ENCODE results near the gene CACNG5. TPM values are rescaled to one million over a fixed set of nuclear protein-coding genes. Genes with fewer than 3 reads are reported as not detected.

The CACNG5 gene
- total RNA-seq, 3 donors from 2014 or later (not counting 1 experiment from before 2014, with no cell fraction given): not detected

- no peak for TF ChIP-seq CTCF (IDR thresholded peaks at IDR 0.05)
- intact Hi-C loops (cut with micrococcal nuclease): no loop called here
- no peaks in the 10 kb centered on the region for H3K36me3 ChIP-seq (ENCODE audit: control insufficient read depth, insufficient read depth, low read length)
- H3K27ac Mint-ChIP-seq: no peak overlapping the region
- WGBS (ENCODE audit: insufficient coverage): 73% methylated on average over 1 of the region's 1 CpG
- DNase-seq (no peak), ATAC-seq (no peak)
- no peaks in the 10 kb centered on the region for H3K9me3 Mint-ChIP-seq
- H3K4me3 Mint-ChIP-seq: no peak overlapping the region
- H3K4me1 Mint-ChIP-seq: no peaks in the 10 kb centered on the region
- H3K36me3 Mint-ChIP-seq: no peaks in the 10 kb centered on the region
- no peaks in the 10 kb centered on the region for H3K9me3 ChIP-seq (ENCODE audit: control insufficient read depth, insufficient read depth, low read length)
- H3K4me1 ChIP-seq (ENCODE audit: control insufficient read depth, insufficient read depth, low read length): no peaks in the 10 kb centered on the region
- peaks cover 15% of the 10 kb centered on the region for H3K27me3 ChIP-seq (ENCODE audit: control insufficient read depth, insufficient read depth, low read length)
- H3K27me3 Mint-ChIP-seq (ENCODE audit: low read depth in 2 of 2): peaks cover 18 to 26% of the 10 kb centered on the region in 2 donors
- no peak overlapping the region for H3K27ac ChIP-seq (ENCODE audit: low read length)
- H3K4me3 ChIP-seq (ENCODE audit: low read length): no peak overlapping the region
These were observed 2.3 kb downstream of the CACNG5 start for GRCh38 chr17:66837226-66837625.

- Histone ChIP-seq H3K4me3 (ENCODE audit: low read length) (no peak overlapping the region), H3K27ac (ENCODE audit: low read length) (no peak overlapping the region), H3K4me1 (ENCODE audit: control insufficient read depth, insufficient read depth, low read length) (no peaks in the 10 kb centered on the region), H3K36me3 (ENCODE audit: control insufficient read depth, insufficient read depth, low read length) (no peaks in the 10 kb centered on the region), H3K27me3 (ENCODE audit: control insufficient read depth, insufficient read depth, low read length) (peaks cover 15% of the 10 kb centered on the region), H3K9me3 (ENCODE audit: control insufficient read depth, insufficient read depth, low read length) (no peaks in the 10 kb centered on the region)
- Mint-ChIP-seq H3K27ac (no peak overlapping the region), H3K27me3 (ENCODE audit: low read depth in 2 of 2) (peaks cover 17 to 26% of the 10 kb centered on the region in 2 donors), H3K4me1 (no peaks in the 10 kb centered on the region), H3K9me3 (no peaks in the 10 kb centered on the region), H3K36me3 (no peaks in the 10 kb centered on the region), H3K4me3 (no peak overlapping the region)
- TF ChIP-seq CTCF (IDR thresholded peaks at IDR 0.05): no peak
- DNase-seq: no peak
- WGBS (ENCODE audit: insufficient coverage): 83% methylated on average over 11 of the region's 11 CpGs
- intact Hi-C loops (cut with micrococcal nuclease): no loop called here
- ATAC-seq: no peak
These were observed 3.2 kb downstream of the CACNG5 start for GRCh38 chr17:66837885-66838665.

GRCh38 chr17:66839616-66840015 is 4.7 kb downstream of the CACNG5 start:
- Mint-ChIP-seq H3K9me3 (no peaks in the 10 kb centered on the region), H3K4me1 (no peaks in the 10 kb centered on the region), H3K27ac (no peak overlapping the region), H3K36me3 (no peaks in the 10 kb centered on the region), H3K4me3 (no peak overlapping the region), H3K27me3 (ENCODE audit: low read depth in 2 of 2) (peaks cover 11 to 19% of the 10 kb centered on the region in 2 donors)
- H3K9me3 ChIP-seq (ENCODE audit: control insufficient read depth, insufficient read depth, low read length): no peaks in the 10 kb centered on the region
- DNase-seq (no peak), ATAC-seq (no peak)
- 89% methylated on average over 9 of the region's 9 CpGs for WGBS (ENCODE audit: insufficient coverage)
- peaks cover 8% of the 10 kb centered on the region for H3K27me3 ChIP-seq (ENCODE audit: control insufficient read depth, insufficient read depth, low read length)
- no peak for TF ChIP-seq CTCF (IDR thresholded peaks at IDR 0.05)
- no peaks in the 10 kb centered on the region for H3K4me1 ChIP-seq (ENCODE audit: control insufficient read depth, insufficient read depth, low read length)
- no peak overlapping the region for H3K27ac ChIP-seq (ENCODE audit: low read length)
- no peaks in the 10 kb centered on the region for H3K36me3 ChIP-seq (ENCODE audit: control insufficient read depth, insufficient read depth, low read length)
- no peak overlapping the region for H3K4me3 ChIP-seq (ENCODE audit: low read length)
- intact Hi-C loops (cut with micrococcal nuclease): no loop called here

- intact Hi-C loops (cut with micrococcal nuclease): no loop called here
- no peak for TF ChIP-seq CTCF (IDR thresholded peaks at IDR 0.05)
These were observed 5.1 kb downstream of the CACNG5 start for GRCh38 chr17:66840061-66840460.

More at GRCh38 chr17:66840061-66840460, 5.1 kb downstream of the CACNG5 start:
- WGBS (ENCODE audit: insufficient coverage): 84% methylated on average over 10 of the region's 10 CpGs
- H3K27ac Mint-ChIP-seq: no peak overlapping the region
- H3K9me3 Mint-ChIP-seq: no peaks in the 10 kb centered on the region
- no peak overlapping the region for H3K27ac ChIP-seq (ENCODE audit: low read length)
- no peaks in the 10 kb centered on the region for H3K9me3 ChIP-seq (ENCODE audit: control insufficient read depth, insufficient read depth, low read length)
- H3K27me3 Mint-ChIP-seq (ENCODE audit: low read depth in 2 of 2): peaks cover 11 to 19% of the 10 kb centered on the region in 2 donors
- no peak for DNase-seq
- no peak for ATAC-seq
- no peaks in the 10 kb centered on the region for H3K4me1 ChIP-seq (ENCODE audit: control insufficient read depth, insufficient read depth, low read length)
- H3K4me1 Mint-ChIP-seq: no peaks in the 10 kb centered on the region
- H3K4me3 ChIP-seq (ENCODE audit: low read length): no peak overlapping the region
- H3K36me3 ChIP-seq (ENCODE audit: control insufficient read depth, insufficient read depth, low read length): no peaks in the 10 kb centered on the region
- H3K27me3 ChIP-seq (ENCODE audit: control insufficient read depth, insufficient read depth, low read length): peaks cover 8% of the 10 kb centered on the region
- H3K36me3 Mint-ChIP-seq: no peaks in the 10 kb centered on the region
- no peak overlapping the region for H3K4me3 Mint-ChIP-seq

Data from natural killer cell (primary cell).